NCI-H524 (cell line): ENCODE measurements around the gene CDH6.
"Not testable (repeated sequence)": the region's sequence is repeated elsewhere in the genome, so short reads cannot be mapped to it uniquely, and the experiment has no call there.

Source experiments
- DNase-seq, 2 experiments: peaks; one replicate each; lab custom pipeline; 2025; lab: John Stamatoyannopoulos, UW

Gene CDH6

DNA sequence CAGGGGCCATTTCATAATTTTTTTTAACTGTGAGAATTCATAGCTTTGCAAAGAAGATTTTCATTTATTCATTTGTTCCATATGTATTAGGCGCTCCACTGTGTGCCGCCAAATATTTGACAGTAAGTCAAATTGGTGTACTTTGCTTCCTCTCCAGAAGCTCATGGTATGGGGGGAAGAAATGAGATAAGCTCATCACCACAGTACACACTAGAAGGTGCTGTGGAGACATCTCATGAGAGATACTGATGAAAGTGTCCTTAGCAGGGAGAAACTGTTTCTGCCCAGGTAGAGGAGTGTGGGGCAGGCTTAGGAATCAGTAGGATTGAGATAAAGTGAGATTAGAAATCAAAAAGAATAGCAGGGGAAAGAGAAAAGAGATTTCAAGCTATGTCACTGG lies 136.2 kb downstream of the CDH6 start:
- DNase-seq: no peak

DNA sequence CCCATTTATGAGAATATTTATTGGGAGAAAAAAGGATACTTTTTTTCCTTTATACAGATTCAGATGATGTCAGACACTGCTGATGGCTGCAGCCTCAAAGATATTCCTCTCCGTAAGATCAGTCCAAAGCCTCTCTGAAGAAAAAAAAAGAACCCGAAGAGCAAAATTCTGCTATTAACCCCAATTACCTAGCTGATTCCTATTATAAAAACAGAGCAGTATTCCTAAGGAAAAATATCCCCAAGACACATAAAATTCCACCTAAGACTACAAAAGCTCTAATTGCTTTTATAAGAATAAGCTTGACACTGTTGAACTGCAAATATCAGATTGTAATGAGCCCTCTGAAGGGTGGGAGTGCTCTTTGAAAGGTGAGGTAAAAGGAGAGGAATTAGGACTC lies 138.7 kb downstream of the CDH6 start:
- no peak for DNase-seq

DNA sequence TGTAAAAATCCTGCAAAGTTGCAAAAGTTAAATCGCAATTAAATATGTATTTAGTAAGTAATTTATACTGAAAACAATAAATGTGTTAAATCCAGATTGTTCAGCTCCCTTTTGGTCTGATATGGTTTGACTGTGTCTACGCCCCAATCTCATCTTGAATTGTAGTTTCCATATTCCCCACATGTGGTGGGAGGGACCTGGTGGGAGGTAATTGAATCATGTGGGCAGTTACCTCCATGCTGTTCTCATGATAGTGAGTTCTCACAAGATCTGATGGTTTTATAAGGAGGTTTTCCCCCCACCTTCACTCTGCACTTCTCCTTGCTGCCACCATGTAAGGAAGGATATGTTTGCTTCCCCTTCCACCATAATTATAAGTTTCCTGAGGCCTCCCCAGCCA lies 140.0 kb downstream of the CDH6 start:
- no peak for DNase-seq

DNA sequence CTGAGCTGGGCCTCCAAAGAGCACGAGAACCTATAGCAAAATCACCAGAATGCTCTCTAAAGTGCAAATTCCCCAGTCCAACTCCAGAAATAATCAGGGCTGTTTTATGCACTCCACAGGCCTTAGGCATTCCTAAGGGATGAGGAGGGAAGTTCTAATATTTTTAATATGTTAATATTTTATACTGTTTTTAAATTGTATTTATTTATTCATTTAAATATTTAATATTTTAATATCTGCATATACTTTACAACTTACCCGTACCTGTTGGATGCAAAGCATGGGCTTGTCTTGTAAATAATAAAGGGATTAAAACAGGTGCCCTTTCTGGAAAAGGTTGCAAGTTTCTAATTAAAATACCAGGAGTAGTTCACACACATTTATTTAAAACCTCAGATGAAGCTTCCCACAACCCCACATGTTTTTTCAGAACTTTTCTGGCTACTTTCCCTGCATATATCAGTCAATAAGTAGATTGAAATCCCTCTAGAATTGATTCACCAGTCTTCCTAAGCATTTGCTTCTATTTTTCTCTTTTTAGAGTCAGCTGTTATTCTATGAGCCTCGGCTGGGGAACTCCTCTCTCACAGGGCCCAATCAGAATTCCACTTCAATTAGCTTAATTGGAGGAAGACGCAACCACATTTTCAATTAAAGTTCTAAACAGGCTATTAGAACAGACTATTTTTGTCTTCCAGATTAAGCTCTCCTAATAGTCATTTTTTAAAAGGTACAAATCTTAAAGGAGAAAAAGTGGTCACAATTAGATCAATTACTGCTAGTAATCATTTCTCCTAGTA lies 140.8 kb downstream of the CDH6 start:
- DNase-seq: no peak

DNA sequence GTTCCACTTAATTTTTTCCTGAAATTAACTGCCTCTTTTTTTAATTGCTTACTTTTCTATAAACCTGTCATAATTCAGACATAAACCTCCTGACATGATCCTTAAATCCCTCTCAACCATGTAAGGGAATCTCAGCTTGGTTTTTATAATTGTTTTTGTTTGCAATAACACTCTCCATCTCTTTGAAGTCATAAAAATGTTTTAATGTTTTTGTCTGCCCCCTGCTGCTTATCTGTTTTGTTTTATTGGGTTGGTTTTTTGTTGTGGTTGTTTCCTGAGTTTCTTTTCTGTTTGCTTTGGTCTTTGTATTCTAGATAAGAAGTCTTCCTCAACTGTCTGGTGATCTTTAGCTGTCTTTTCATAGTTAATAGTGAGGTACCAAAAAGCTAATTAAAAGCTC lies 142.0 kb downstream of the CDH6 start:
- DNase-seq: no peak

DNA sequence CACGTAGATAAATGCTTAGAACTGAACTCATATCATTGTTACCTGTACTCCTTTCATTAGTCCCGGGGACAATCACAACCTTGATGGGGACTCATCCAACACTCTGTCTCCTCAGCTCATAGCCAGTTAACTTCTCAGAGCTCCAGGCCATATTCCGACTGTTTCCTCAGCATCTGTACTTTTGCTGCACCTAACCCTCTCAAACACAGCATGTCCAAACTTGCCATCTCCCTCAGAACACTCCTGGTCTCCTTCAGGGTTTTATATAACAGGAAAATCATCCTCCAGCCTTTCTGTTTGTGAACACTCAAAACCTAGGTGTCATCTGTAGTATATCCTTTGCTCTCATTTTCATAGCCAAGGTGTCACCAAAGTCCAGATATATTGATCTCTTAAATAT lies 150.5 kb downstream of the CDH6 start:
- no peak for DNase-seq

DNA sequence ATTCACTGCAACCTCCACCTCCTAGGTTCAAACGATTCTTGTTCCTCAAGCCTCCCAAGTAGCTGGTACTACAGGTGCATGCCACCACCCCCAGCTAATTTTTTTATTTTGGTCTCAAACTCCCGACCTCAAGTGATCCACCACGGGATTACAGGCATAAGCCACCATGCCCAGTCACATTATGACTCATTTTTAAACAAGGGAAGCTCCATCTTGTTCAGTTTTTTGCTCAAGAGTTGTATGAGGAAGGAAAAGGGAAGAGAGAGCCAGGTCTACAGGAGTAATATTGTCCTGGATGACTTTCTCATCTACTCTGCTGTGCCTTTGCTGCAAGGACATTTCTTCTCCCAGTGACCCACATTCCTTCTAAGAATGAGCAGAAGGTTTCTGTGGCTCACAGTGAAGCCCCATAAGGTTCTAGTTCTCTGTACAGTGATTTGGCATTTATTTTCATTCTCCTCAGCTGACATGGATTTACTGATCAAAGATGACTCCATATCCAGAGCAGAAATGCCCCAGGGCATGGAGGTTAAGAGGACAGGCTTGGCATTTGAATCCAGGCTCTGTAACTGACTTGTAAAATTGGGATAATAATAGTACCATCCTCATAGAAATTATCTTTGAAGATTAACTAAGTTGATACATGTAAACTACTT lies 153.5 kb downstream of the CDH6 start:
- DNase-seq: no peak

DNA sequence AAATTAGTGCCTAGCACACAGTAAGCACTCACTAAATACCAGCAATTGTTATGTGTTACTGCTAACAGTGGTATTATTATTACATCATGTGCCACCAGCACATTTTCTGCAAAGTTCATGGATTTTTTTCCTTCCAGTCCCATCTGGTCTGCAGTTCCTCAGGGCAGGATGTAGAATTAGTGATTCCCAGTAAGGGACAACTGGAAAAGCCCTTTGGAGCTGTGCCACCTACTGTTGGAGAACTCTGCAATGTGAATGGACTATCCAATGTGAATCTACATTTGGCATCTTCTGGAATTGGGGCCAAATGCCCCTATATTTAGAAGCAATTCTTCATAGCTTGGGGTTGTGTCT lies 154.0 kb downstream of the CDH6 start:
- DNase-seq: no peak

DNA sequence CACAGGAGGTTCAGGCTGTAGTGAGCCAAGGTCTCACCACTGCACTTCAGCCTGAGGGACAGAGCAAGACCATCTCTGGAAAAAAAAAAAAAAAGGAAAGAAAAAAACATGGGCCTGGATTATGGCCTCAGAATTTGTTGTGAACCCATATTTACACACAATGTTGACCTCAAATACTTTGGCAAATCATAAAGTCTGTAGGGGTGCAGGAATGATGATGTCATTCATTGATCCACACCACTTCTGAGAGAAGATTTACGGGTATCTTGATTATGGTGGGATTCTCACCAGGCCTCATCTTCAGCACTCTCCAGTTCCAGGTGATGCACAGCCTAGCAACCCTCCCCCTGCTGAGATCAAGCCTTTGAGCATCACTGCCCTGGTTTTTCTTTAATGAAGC lies 156.9 kb downstream of the CDH6 start:
- no peak for DNase-seq

DNA sequence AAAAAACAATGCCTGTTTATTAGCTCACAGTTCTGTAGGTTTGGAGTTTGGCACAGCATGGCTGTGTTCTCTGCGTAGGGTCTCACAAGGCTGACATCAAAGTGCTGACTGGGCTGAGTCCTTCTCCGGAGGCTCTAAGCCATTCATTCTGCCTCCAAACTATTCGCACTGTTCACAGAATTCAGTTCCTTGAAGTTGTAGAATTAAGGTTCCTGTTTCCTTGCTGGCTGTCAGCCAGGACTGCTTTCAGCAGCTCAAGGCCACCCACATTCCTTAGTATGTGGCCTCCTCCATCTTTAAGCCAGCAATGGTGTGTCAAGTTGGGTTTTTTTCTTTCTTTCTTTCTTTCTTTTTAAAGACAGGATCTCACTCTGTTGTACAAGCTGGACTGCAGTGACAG lies 161.9 kb downstream of the CDH6 start:
- DNase-seq: no peak

DNA sequence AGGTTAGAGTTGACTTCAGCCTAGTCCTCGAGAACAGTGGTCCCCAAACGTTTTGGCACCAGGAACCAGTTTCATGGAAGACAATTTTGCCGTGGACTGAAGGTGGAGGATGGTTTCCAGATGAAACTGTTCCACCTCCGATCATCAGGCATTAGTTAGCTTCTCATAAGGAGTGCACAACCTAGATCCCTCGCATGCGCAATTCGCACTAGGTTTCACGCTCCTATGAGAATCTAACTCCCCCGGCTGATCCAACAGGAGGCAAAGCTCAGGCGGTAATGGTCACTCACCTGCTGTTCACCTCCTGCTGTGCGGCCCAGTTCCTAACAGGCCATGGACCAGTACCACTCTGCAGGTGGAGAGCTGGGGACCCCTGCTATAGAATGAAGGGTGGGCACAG lies 163.6 kb downstream of the CDH6 start:
- no peak for DNase-seq

DNA sequence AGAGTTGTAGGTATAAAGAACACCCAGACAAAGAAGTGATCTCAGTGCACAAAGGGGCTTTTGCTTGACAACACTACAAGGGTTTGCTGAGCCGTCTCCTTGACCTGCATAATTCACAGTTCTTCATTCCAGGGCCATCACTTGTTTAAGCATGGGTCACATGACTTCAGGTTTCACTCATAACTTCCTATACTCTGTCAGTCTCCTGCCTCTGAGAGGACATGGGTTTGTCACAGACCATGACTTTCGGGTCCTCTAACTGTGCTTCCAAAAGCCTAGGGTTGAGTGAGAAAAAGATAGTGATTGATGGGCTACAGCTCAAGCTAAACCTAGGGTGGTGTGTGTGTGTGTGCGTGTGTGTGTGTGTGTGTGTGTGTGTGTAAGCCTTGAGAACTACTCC lies 166.4 kb downstream of the CDH6 start:
- DNase-seq: no peak

DNA sequence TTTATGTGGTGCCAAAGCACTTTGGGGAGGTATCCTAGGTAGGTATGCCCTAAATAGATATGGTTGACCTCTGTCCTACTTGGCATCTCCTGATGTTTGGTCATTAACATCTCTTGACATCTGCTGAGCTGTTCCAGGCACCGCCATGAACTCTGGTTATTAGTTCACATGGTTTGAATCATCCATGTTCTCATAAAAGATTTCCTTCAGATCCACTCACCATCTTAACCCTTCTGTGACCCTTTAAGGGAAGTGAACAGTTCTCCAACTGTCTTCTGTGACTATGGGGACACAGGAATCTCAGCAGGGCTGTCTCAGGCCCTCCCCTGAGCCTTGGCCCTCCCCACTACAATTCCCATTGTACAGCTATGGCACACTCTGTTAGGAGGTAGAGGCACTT lies 167.7 kb downstream of the CDH6 start:
- no peak for DNase-seq

DNA sequence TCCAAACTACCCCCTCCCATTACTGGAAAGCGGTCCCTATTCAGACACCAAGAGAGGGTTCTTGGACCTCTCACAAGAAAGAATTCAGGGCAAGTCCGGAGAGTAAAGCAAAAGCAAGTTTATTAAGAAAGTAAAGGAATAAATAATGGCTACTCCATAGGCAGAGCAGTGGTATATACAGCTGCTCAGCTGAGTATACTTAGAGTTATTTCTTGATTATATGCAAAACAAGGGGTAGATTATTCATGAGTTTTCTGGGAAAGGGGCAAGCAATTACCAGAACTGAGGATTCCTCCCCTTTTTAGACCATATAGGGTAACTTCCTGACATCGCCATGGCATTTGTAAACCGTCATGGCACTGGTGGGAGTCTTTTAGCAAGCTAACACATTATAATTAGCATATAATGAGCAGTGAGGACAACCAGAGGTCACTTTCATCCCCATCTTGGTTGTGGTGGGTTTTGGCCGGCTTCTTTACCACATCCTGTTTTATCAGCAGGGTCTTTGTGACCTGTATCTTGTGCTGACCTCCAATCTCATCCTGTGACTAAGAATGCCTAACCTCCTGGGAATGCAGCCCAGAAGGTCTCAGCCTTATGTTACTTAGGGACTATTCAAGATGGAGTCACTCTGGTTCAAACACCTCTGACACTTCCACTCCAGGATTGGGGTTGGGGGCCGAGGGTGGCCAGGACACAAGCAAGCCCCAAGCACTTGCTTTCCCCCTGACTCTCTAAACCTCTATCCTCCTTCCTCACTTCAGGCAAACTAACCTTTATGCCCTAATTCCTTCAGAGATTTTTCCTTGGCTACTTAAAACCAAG lies 168.4 kb downstream of the CDH6 start:
- not testable (repeated sequence) for DNase-seq

DNA sequence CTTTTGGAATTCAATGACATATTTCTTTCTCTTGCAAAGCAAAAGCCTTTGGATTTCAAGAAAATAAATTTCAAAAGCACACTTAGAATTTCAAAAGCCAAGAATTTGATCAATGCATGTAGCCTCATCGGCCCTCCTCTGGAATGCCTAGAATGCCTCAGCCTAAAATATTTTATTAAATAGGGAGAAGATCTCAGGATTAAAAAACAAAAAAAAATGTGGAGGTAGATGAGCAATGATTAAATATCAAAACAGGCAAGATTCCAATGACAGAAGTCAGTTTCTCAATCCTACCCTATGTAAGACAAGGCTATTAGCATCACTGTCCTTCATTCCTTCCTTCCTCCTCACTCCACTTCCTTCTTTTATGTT lies 169.0 kb downstream of the CDH6 start:
- DNase-seq: no peak

DNA sequence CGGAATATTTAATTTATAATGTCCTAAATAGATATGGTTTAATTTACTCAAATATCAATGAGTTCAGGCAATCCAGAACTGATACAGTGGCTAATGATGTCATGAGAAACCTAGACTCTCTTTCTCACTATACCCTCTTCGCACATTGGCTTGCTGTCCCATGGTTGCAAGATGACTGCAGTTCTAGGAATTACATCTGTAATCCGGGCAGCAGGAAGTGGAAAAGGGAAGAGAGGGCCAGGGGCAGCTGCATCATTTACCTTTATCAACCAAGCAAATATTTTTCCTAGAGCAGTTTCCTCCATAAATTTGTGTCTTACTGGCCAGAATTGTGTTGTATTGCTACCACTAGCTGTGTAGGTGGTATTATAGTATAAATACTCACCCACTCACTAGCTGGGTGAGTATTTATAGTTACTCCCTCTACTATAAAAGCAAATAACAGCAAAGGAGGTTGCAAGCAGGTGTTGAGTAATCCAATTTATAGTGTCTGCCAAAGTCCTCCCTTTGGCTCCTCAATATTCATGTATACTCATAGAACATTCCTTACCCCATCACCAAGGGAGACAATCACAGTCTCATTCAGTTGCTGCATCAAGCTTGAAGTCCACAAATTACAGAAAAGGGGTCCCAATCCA lies 169.6 kb downstream of the CDH6 start:
- no peak for DNase-seq

DNA sequence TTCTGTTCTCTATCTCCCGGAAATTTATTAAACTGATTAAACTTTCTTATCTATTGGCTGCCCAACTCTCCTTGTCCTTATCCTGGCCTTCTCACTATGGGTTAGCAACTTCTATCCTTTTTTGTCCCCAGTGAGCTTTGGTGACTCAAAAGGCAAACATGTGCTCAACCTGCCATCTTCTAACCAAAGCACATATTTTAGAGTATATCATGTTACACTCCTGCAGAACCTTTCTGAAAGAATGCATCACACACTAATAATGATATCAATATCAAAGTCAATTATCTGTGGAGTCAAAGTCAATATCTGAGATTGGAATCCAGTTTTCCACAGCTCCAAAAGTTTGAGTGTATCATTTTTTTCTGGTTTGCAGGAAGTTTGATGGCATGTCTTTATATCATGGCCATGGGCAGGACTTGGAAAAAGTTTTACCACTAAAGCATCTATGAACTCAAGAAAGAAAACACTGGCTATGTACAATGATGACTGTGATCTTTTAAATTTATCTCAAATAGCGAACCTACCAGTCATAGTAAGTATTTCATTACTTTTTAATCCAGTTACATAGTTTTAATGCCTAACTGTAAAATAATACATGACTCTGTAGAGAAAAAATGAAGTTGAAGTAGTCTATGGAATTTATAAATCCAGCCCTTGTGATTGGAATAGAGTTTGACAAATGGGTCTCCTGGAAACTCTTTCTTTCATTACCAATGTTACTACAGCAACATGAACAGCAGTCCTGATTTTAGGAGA lies 171.6 kb downstream of the CDH6 start:
- DNase-seq: no peak

DNA sequence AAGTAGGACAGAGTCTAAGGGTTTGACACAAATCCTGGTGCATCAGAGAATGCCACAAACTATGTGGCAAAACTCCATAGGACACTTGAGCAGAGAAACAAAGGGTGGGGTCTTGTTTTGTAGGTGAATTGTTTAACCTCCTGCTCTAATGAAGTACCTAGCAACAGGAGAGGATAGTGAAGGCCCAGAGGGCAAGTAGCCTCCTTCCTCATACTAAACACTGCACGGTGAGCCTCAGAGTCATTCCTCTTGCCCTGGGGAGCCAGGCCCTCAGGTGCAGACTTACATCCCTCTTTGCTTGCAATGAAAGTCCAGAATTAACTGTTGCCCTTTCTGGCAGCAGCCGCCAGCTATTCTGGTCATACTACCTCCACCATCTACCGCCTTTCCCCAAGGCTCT lies 172.3 kb downstream of the CDH6 start:
- DNase-seq: no peak

DNA sequence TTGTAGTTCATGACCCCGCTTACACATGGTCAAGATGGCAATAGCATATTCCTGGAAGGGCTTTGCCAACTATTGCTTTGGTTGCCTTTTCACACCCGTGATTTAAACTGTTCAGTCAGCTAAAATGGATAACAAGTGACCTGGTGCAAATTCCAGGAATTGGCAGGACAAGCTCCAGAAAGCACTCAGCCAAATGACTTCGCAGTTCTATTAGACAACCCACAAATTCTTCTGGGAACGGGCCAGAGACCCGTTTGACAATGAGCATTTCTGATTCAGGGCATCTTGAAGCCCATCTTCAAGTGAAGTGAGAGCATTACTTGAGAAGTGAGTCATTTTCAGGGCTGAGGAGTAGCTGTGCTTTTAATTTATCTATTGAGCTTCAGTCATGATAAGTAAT lies 173.5 kb downstream of the CDH6 start:
- no peak for DNase-seq

DNA sequence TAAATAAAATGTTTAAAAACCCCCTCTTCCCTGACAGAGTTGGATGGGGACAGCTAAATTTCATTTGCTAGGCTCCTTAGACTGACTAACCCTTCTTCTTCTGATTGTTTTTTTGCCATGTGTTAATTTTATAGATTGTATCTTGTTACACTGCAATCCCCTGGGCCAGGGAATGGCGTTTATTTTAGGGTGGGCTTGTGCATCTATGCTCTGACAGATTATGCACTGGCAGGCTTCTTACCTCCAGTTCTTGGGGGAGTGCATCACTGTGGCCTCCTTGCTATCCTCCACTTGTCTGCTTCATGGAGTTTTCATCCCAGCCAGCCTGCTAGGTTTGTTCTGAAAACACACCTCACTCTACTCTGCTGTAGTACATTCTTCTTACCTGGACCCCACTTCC lies 178.6 kb downstream of the CDH6 start:
- no peak for DNase-seq

DNA sequence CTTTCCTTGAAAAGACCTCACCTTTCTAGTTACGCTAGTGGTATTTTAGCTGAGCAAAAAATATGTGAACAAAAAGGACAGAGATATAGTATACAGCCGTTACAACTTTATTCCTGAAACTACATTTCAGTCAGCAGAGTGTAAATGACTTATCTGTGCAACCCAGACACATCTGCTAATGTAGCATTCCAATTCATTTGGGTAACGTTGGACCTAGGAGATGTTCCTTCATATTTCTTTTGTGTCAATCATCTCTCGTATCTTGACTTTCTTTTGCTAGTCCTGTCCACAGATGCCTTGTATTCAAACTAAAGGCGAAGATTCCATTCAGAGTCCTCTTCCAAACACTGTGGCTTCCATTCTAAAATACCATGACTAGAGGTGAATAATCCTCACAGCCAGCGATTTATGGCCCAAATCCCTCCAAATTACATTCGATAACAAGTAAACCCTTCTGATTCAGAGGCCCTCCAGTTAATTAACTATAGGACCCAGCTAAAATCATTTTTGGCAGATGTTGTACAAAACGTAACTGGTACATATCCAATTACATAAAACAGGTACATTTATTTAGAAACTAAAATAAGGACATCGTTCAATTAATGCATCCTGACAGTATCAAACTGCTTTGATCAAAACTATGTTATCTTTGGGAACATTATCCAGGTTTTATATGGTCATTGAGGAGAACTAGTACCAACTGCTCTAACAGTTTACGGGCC lies 182.7 kb downstream of the CDH6 start:
- no peak for DNase-seq
